Gastrocnemius medialis (tissue), 4 donors: ENCODE results near the gene TP73. TPM values are rescaled to one million over a fixed set of nuclear protein-coding genes. Genes with fewer than 3 reads are reported as not detected.

Experiments used
- ATAC-seq, 2 donors: fragments of 150-250 bp; one replicate each; pipeline ENCODE4 v1.9.1; 2016
- DNase-seq, 2 donors: peaks; one replicate each; pipeline ENCODE4 v3.0.0-alpha.2; 2019
- H3K27ac ChIP-seq, 4 donors: fragments of 200-600 bp; sonication (generic); 1 replicate in 1 of 4; 2 replicates in 3 of 4; pipeline ENCODE4 v1.5.1; 2016 to 2018; ENCODE audit warnings: mild to moderate bottlenecking in 2 of 4, moderate library complexity in 1 of 4
- H3K27me3 ChIP-seq, 3 donors: fragments of 200-600 bp; sonication (generic) in 2 of 3; 1 replicate in 1 of 3; 2 replicates in 2 of 3; pipeline versions ENCODE4 v1.5.1 to v1.6.0; 2016 to 2019; ENCODE audit warnings: mild to moderate bottlenecking in 1 of 3, moderate library complexity in 1 of 3
- H3K36me3 ChIP-seq, 2 donors: fragments of 200-600 bp; sonication (generic) in 1 of 2; one replicate each; pipeline ENCODE4 v1.5.1; 2017 to 2018
- H3K4me1 ChIP-seq, 2 donors: fragments of 200-600 bp; sonication (generic) in 1 of 2; one replicate each; pipeline ENCODE4 v1.5.1; 2016 to 2017; ENCODE audit warnings: mild to moderate bottlenecking in 2 of 2
- H3K4me3 ChIP-seq, 4 donors: fragments of 200-600 bp; sonication (generic) in 3 of 4; 1 replicate in 1 of 4; 2 replicates in 3 of 4; pipeline ENCODE4 v1.5.1; 2016 to 2019; ENCODE audit warnings: mild to moderate bottlenecking in 2 of 4
- H3K9me3 ChIP-seq, 3 donors: fragments of 200-600 bp; sonication (generic) in 2 of 3; 1 replicate in 1 of 3; 2 replicates in 2 of 3; pipeline ENCODE4 v1.5.1; 2016 to 2019
- CTCF ChIP-seq, 5 experiments: fragments of 450-650 bp in 3 of 5; fragments of 200-600 bp in 2 of 5; sonication (generic) in 2 of 5; IDR thresholded peaks in 4 of 5; conservative IDR thresholded peaks in 1 of 5; 1 replicate in 4 of 5; 2 replicates in 1 of 5; pipeline ENCODE4 v1.5.1; 2016 to 2019; ENCODE audit warnings: antibody characterized with exemption in 5 of 5, mild to moderate bottlenecking in 3 of 5, moderate library complexity in 3 of 5
- POLR2A ChIP-seq, 2 donors: fragments of 450-650 bp; IDR thresholded peaks; one replicate each; pipeline ENCODE4 v1.6.1; 2017; ENCODE audit warnings: antibody characterized with exemption in 2 of 2, mild to moderate bottlenecking in 2 of 2, moderate library complexity in 2 of 2
- in situ Hi-C, 4 donors: fragments of 200-750 bp; cut with MboI; loops; one replicate each; pipeline versions ENCODE4 v1.15.0 to v1.8.0; 2017; ENCODE audit warnings: low sequenced_read_pairs in 4 of 4
- intact Hi-C: fragments of 100-400 bp; cut with DNase I; formaldehyde crosslinking; loops from one replicate; pipeline ENCODE4 v1.15.1; 2023; ENCODE audit warnings: low total_unique reads
- total RNA-seq, 4 donors: library from RNA; depleted of rRNA; stranded (reverse); fragments of >200 nt; gene quantifications; one replicate each; pipeline versions ENCODE4 v1.1.0 to v1.2.3, GENCODE V29; 2016

Gene TP73
- total RNA-seq, 4 donors from 2014 or later, result 0.07 TPM; not detected in 3

GRCh38 chr1:3706651-3707297 lies 54.5 kb downstream of the TP73 start:
- ATAC-seq, result no peak
- Histone ChIP-seq H3K4me1 (peaks cover 2 to 3% of the 10 kb centered on the region in 2 donors), H3K36me3 (no peaks in the 10 kb centered on the region), H3K4me3 (no peak overlapping the region), H3K27ac (no peak overlapping the region), H3K9me3 (no peaks in the 10 kb centered on the region), H3K27me3 (peaks cover 0 to 2% (median 0%) of the 10 kb centered on the region in 3 donors)
- no peak for DNase-seq
- intact Hi-C loops (no loop called here), in situ Hi-C loops (loop anchor here in 1 of 4 donors (25.0 kb wide), 1 partner anchor 106 kb away; no protein-coding TSS in a partner anchor)
- no peak for TF ChIP-seq CTCF (IDR thresholded peaks at IDR 0.05 in 4 of 5, conservative IDR thresholded peaks at IDR 0.05 in 1 of 5)
- TF ChIP-seq POLR2A (IDR thresholded peaks at IDR 0.05), result no peak

DNA sequence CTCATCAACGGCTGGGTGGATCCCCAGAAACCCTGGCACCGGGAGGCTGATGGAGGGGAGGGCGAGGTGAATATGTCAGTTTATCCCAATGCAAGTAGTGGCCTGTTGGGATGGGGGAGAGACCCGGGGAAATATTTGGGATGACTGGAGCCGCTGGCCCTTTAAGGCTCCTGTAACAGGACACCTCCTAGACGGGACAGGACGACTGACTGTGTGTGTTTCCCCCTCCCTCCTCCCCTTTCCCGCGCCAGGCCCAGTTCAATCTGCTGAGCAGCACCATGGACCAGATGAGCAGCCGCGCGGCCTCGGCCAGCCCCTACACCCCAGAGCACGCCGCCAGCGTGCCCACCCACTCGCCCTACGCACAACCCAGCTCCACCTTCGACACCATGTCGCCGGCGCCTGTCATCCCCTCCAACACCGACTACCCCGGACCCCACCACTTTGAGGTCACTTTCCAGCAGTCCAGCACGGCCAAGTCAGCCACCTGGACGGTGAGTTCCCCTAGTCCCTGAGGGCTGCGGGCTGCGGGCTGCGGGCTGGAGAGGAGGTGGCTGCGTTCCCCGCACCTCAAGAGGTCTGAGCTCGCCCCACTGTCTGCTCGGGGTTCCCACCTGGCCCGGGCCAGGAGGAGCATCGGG lies 55.1 kb downstream of the TP73 start:
- DNase-seq (no peak), ATAC-seq (no peak)
- peaks cover 0 to 2% (median 0%) of the 10 kb centered on the region in 3 donors for H3K27me3 ChIP-seq
- no peak for TF ChIP-seq CTCF (IDR thresholded peaks at IDR 0.05 in 4 of 5, conservative IDR thresholded peaks at IDR 0.05 in 1 of 5)
- TF ChIP-seq POLR2A (IDR thresholded peaks at IDR 0.05), result no peak
- H3K9me3 ChIP-seq, result no peaks in the 10 kb centered on the region
- intact Hi-C loops (no loop called here), in situ Hi-C loops (loop anchor here in 1 of 4 donors (25.0 kb wide), 1 partner anchor 105 kb away; no protein-coding TSS in a partner anchor)
- H3K27ac ChIP-seq, result no peak overlapping the region
- H3K36me3 ChIP-seq, result no peaks in the 10 kb centered on the region
- H3K4me1 ChIP-seq, result peaks cover 3% of the 10 kb centered on the region in 2 donors
- no peak overlapping the region for H3K4me3 ChIP-seq

DNA sequence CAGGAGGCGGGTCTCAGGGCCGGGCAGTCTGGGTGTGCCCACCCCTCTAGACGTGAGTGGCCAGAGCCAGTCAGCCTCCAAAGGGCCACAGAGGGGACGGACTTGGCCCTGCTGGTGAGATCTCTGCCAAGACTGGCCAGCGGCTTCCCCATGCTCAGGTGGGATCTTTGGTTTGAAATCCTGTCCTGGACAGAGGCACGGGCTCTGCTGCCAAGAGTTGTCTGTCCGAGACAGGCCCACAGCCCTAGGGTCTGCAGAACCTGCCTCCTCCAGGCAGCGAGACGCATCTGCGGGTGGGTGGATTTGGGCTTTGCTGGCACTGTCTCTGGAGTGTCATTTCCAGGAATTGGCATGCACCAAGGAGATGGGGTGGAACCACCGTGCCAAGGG lies 55.6 kb downstream of the TP73 start:
- H3K9me3 ChIP-seq, result no peaks in the 10 kb centered on the region
- TF ChIP-seq POLR2A (IDR thresholded peaks at IDR 0.05) (no peak), CTCF (IDR thresholded peaks at IDR 0.05 in 4 of 5, conservative IDR thresholded peaks at IDR 0.05 in 1 of 5) (no peak)
- ATAC-seq, result no peak
- intact Hi-C loops (no loop called here), in situ Hi-C loops (loop anchor here in 1 of 4 donors (25.0 kb wide), 1 partner anchor 104 kb away; no protein-coding TSS in a partner anchor)
- H3K4me3 ChIP-seq, result no peak overlapping the region
- no peaks in the 10 kb centered on the region for H3K36me3 ChIP-seq
- H3K27me3 ChIP-seq, result peaks cover 0 to 2% (median 0%) of the 10 kb centered on the region in 3 donors
- no peak for DNase-seq
- H3K4me1 ChIP-seq, result peaks cover 3% of the 10 kb centered on the region in 2 donors
- H3K27ac ChIP-seq, result no peak overlapping the region

- H3K27ac ChIP-seq, result no peak overlapping the region
- no peak for ATAC-seq
- intact Hi-C loops, result no loop called here
- no peaks in the 10 kb centered on the region for H3K36me3 ChIP-seq
- no peak for DNase-seq
- TF ChIP-seq POLR2A (IDR thresholded peaks at IDR 0.05), result no peak
- no peak for TF ChIP-seq CTCF (IDR thresholded peaks at IDR 0.05 in 4 of 5, conservative IDR thresholded peaks at IDR 0.05 in 1 of 5)
- peaks cover 6% of the 10 kb centered on the region in 2 donors for H3K4me1 ChIP-seq
- no peaks in the 10 kb centered on the region for H3K9me3 ChIP-seq
- H3K4me3 ChIP-seq, result no peak overlapping the region
- in situ Hi-C loops, result loop anchor here in 1 of 4 donors (25.0 kb wide), 1 partner anchor 104 kb away; no protein-coding TSS in a partner anchor
- peaks cover 0 to 2% (median 0%) of the 10 kb centered on the region in 3 donors for H3K27me3 ChIP-seq
These were observed 56.5 kb downstream of the TP73 start for GRCh38 chr1:3708791-3709190.
